Skeletal muscle satellite cell (primary cell): ENCODE results near the gene EVC2.

Experiments used
- H3K27me3 ChIP-seq: 2 replicates; pipeline ENCODE4 v1.7.0; 2013; ENCODE audit warnings: low read length; ENCODE audit not compliant: control insufficient read depth, insufficient read depth
- H3K36me3 ChIP-seq: 2 replicates; pipeline ENCODE4 v1.7.0; 2013; ENCODE audit warnings: mild to moderate bottlenecking, control low read depth, low read length; ENCODE audit not compliant: insufficient read depth
- H3K4me1 ChIP-seq: 2 replicates; pipeline ENCODE4 v1.7.0; 2013; ENCODE audit warnings: low read length; ENCODE audit not compliant: control insufficient read depth, insufficient read depth
- H3K4me2 ChIP-seq: 2 replicates; pipeline ENCODE4 v1.7.0; 2013; ENCODE audit warnings: mild to moderate bottlenecking, low read length
- H3K4me3 ChIP-seq: 2 replicates; pipeline ENCODE4 v1.7.0; 2013; ENCODE audit warnings: low read length
- H3K9ac ChIP-seq: 2 replicates; pipeline ENCODE4 v1.7.0; 2013; ENCODE audit warnings: mild to moderate bottlenecking, low read depth, low read length, moderate library complexity
- H3K9me3 ChIP-seq: replicated peaks from 2 replicates; pipeline ENCODE4 v1.7.0; 2013; ENCODE audit warnings: mild to moderate bottlenecking, control low read depth, low read length

Gene EVC2

GRCh38 chr4:5719350-5720055 lies 11.1 kb upstream of the EVC2 start:
- Histone ChIP-seq H3K4me1 (peaks cover 31% of the 10 kb centered on the region), H3K4me2 (no peak overlapping the region), H3K9me3 (peaks cover 5% of the 10 kb centered on the region), H3K4me3 (no peak overlapping the region), H3K9ac (no peak overlapping the region), H3K27me3 (no peaks in the 10 kb centered on the region), H3K36me3 (peaks cover 60% of the 10 kb centered on the region)

DNA sequence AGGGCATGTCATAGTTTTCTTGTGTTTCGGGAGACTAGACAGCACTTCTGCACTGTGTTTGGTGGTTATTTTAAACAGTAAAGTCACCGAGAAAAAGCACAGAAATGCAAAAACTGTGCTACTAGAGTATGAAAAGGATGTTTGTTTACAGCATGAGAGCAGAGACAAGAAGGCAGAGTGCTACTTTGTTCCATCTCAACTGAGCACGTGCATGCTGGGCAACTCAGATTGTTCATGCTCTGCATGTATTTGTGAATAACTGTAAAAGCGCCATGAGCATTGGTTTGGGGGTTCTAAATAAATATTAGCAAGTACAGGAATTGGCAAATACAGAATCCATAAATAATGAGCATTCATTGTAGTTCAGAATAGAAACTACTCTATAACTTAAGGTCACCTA lies 10.1 kb upstream of the EVC2 start:
- peaks cover 57% of the 10 kb centered on the region for H3K36me3 ChIP-seq
- H3K4me1 ChIP-seq: peaks cover 25% of the 10 kb centered on the region
- H3K27me3 ChIP-seq: no peaks in the 10 kb centered on the region
- no peak overlapping the region for H3K9ac ChIP-seq
- peaks cover 5% of the 10 kb centered on the region for H3K9me3 ChIP-seq
- H3K4me2 ChIP-seq: no peak overlapping the region
- H3K4me3 ChIP-seq: no peak overlapping the region

- Histone ChIP-seq H3K4me1 (peaks cover 28% of the 10 kb centered on the region), H3K9me3 (peaks cover 5% of the 10 kb centered on the region), H3K4me2 (no peak overlapping the region), H3K9ac (no peak overlapping the region), H3K36me3 (peaks cover 55% of the 10 kb centered on the region), H3K27me3 (no peaks in the 10 kb centered on the region), H3K4me3 (no peak overlapping the region)
These were observed 9.2 kb upstream of the EVC2 start for GRCh38 chr4:5717449-5718158.

- Histone ChIP-seq H3K4me2 (no peak overlapping the region), H3K4me1 (peaks cover 26% of the 10 kb centered on the region), H3K27me3 (no peaks in the 10 kb centered on the region), H3K4me3 (no peak overlapping the region), H3K36me3 (peaks cover 50% of the 10 kb centered on the region), H3K9ac (no peak overlapping the region), H3K9me3 (peaks cover 5% of the 10 kb centered on the region)
These were observed 8.0 kb upstream of the EVC2 start for GRCh38 chr4:5716391-5716790.

DNA sequence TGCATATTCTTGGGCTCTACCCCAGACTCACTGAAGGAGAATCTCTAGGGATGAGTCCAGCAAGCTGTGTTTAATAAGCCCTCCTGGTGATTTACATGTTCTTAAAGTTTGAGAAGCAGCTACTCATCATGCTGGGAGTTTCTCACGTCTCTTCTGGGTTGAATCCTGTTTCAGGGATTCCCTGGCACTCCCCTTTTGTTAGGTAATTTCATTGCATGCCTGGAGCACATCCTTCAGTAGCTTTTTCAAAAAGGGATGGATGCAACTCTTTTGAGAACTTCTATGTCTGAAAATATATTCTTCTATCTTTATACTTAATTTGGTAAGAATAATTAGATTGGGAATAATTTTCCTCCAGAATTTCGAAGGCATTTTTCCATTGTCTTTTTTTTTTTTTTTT lies 7.0 kb upstream of the EVC2 start:
- H3K36me3 ChIP-seq: peaks cover 40% of the 10 kb centered on the region
- no peaks in the 10 kb centered on the region for H3K27me3 ChIP-seq
- no peak overlapping the region for H3K9ac ChIP-seq
- H3K9me3 ChIP-seq: peaks cover 5% of the 10 kb centered on the region
- no peak overlapping the region for H3K4me3 ChIP-seq
- H3K4me1 ChIP-seq: peaks cover 32% of the 10 kb centered on the region
- H3K4me2 ChIP-seq: no peak overlapping the region

DNA sequence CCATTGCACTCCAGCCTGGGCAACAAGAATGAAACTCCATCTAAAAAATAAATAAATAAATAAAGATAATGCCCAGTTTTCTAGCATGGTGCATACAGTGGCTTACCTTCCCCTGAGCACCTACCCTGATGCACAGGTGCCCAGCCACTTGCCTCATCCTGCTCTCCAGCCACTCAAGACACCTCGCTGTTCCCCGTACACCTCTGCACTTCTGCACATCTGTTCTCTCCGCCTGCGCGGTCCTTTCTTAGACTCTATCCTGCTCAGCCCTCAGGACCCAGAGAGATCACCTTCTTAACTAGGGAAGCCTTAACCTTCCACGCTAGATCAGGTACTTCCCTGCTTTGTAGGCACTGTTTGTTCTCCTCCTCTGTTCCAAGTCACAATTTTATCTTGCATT lies 5.5 kb upstream of the EVC2 start:
- Histone ChIP-seq H3K9me3 (peaks cover 5% of the 10 kb centered on the region), H3K4me1 (peaks cover 34% of the 10 kb centered on the region), H3K36me3 (peaks cover 25% of the 10 kb centered on the region), H3K4me3 (peak overlapping the region; percentile 32), H3K27me3 (no peaks in the 10 kb centered on the region), H3K4me2 (no peak overlapping the region), H3K9ac (no peak overlapping the region)

- peaks cover 18% of the 10 kb centered on the region for H3K36me3 ChIP-seq
- peaks cover 5% of the 10 kb centered on the region for H3K9me3 ChIP-seq
- no peaks in the 10 kb centered on the region for H3K27me3 ChIP-seq
- H3K4me1 ChIP-seq: peaks cover 40% of the 10 kb centered on the region
- peak overlapping the region; percentile 97 for H3K4me2 ChIP-seq
- peak overlapping the region; percentile 85 for H3K4me3 ChIP-seq
- peak overlapping the region; percentile 16 for H3K9ac ChIP-seq
These were observed 4.6 kb upstream of the EVC2 start for GRCh38 chr4:5712931-5713330.

- peaks cover 5% of the 10 kb centered on the region for H3K9me3 ChIP-seq
These were observed 4.2 kb upstream of the EVC2 start for GRCh38 chr4:5712517-5712916.

GRCh38 chr4:5711479-5712184 lies 3.3 kb upstream of the EVC2 start:
- H3K4me1 ChIP-seq: peaks cover 53% of the 10 kb centered on the region
- peaks cover 18% of the 10 kb centered on the region for H3K36me3 ChIP-seq
- H3K9me3 ChIP-seq: peaks cover 5% of the 10 kb centered on the region
- H3K9ac ChIP-seq: peak overlapping the region; percentile 88
- H3K4me3 ChIP-seq: peak overlapping the region; percentile 85
- no peaks in the 10 kb centered on the region for H3K27me3 ChIP-seq
- peak overlapping the region; percentile 97 for H3K4me2 ChIP-seq

More at GRCh38 chr4:5712517-5712916, 4.2 kb upstream of the EVC2 start:
- Histone ChIP-seq H3K4me1 (peaks cover 44% of the 10 kb centered on the region), H3K4me2 (peak overlapping the region; percentile 97), H3K36me3 (peaks cover 18% of the 10 kb centered on the region), H3K9ac (peak overlapping the region; percentile 88), H3K27me3 (no peaks in the 10 kb centered on the region), H3K4me3 (peak overlapping the region; percentile 85)

DNA sequence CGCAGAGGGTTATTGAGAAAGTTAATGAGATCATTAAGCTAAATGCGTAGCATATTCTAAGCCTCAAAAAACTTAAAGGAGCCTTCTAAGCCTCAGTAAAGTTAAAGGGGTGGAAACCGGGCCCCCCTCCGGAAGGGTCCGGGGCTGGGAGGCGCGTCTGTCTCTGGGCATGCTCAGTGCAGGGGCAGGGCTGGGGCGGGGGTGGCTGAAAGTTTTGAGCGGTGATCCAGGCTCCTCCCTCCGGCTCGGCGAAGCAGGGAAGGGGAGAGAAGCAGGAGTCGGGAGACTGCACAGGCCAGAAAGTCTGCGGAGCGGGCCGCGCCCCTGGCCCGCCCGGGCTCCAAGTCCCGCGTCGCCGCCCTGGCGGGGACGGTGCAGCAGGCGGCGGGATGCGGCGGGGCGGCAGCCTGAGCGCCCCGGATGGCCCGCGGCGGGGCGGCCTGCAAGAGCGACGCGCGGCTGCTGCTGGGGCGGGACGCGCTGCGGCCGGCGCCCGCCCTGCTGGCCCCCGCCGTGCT lies 2.7 kb upstream of the EVC2 start, which contains the start of gene EVC:
Gene EVC (plus strand): TSS at position 241 of the 518 bp plus-strand sequence. CDS start 180 bp downstream, at position 421.
- Histone ChIP-seq H3K27me3 (no peaks in the 10 kb centered on the region), H3K36me3 (peaks cover 18% of the 10 kb centered on the region), H3K4me2 (peak within 1 kb of the TSS; percentile 97), H3K9ac (peak within 1 kb of the TSS; percentile 88), H3K4me3 (peak within 1 kb of the TSS; percentile 85), H3K4me1 (peaks cover 56% of the 10 kb centered on the region), H3K9me3 (peaks cover 5% of the 10 kb centered on the region)
